Left lobe of liver (tissue), 2 donors: ENCODE results near the gene VTI1A. TPM values are rescaled to one million over a fixed set of nuclear protein-coding genes. Genes with fewer than 3 reads are reported as not detected.

Experiments
- ATAC-seq: fragments of 200-7000 bp; cut with Tn5 transposase; one replicate; pipeline ENCODE4 v1.9.1; 2020; ENCODE audit warnings: mild to moderate bottlenecking, moderate library complexity
- DNase-seq: peaks from one replicate; pipeline ENCODE4 v3.0.0-alpha.2; 2020; ENCODE audit warnings: low spot score
- total RNA-seq: library from RNA; stranded (reverse); gene quantifications from one replicate; pipeline ENCODE4 v1.2.1, GENCODE V29; 2021
- donor health status: DM: no; HTN: no; CAD: no; lungs with moderate emphysema.
- donor health status: DM: no; HTN: yes; CAD: no.

Gene VTI1A
- total RNA-seq, 1 donor from 2014 or later: 9.9 TPM

GRCh38 chr10:112502536-112502935 is 55.5 kb downstream of the VTI1A start:
- DNase-seq: no peak
- no peak for ATAC-seq

- no peak for ATAC-seq
- DNase-seq: no peak
Measured at GRCh38 chr10:112503643-112504042, 56.6 kb downstream of the VTI1A start.

- ATAC-seq: no peak
- no peak for DNase-seq
Measured at GRCh38 chr10:112507046-112507445, 60.0 kb downstream of the VTI1A start.

GRCh38 chr10:112507988-112508387 is 61.0 kb downstream of the VTI1A start:
- no peak for DNase-seq

GRCh38 chr10:112509558-112510291 is 62.7 kb downstream of the VTI1A start:
- ATAC-seq: peak; percentile 93
- no peak for DNase-seq

More at GRCh38 chr10:112507988-112508387, 61.0 kb downstream of the VTI1A start:
- no peak for ATAC-seq

GRCh38 chr10:112510384-112510783 is 63.4 kb downstream of the VTI1A start:
- ATAC-seq (no peak), DNase-seq (no peak)

GRCh38 chr10:112512294-112512693 is 65.3 kb downstream of the VTI1A start:
- ATAC-seq (no peak), DNase-seq (no peak)

GRCh38 chr10:112515126-112515525 is 68.1 kb downstream of the VTI1A start:
- no peak for DNase-seq
- ATAC-seq: no peak

- ATAC-seq: peak; percentile 54
Measured at GRCh38 chr10:112515852-112516251, 68.8 kb downstream of the VTI1A start.

GRCh38 chr10:112517451-112517862 is 70.4 kb downstream of the VTI1A start:
- ATAC-seq (no peak), DNase-seq (no peak)

More at GRCh38 chr10:112515852-112516251, 68.8 kb downstream of the VTI1A start:
- no peak for DNase-seq

GRCh38 chr10:112519133-112519761 is 72.2 kb downstream of the VTI1A start:
- ATAC-seq: no peak

GRCh38 chr10:112520914-112521313 is 73.9 kb downstream of the VTI1A start:
- no peak for DNase-seq
- no peak for ATAC-seq

More at GRCh38 chr10:112519133-112519761, 72.2 kb downstream of the VTI1A start:
- DNase-seq: no peak

- no peak for DNase-seq
- ATAC-seq: no peak
Measured at GRCh38 chr10:112524641-112525040, 77.6 kb downstream of the VTI1A start.

- DNase-seq (no peak), ATAC-seq (no peak)
Measured at GRCh38 chr10:112525200-112525599, 78.2 kb downstream of the VTI1A start.

- DNase-seq (no peak), ATAC-seq (no peak)
Measured at GRCh38 chr10:112526139-112526538, 79.1 kb downstream of the VTI1A start.

GRCh38 chr10:112526906-112527305 is 79.9 kb downstream of the VTI1A start:
- DNase-seq: no peak
- no peak for ATAC-seq

GRCh38 chr10:112528235-112528634 is 81.2 kb downstream of the VTI1A start:
- DNase-seq (no peak), ATAC-seq (no peak)

- no peak for ATAC-seq
- DNase-seq: no peak
Measured at GRCh38 chr10:112531421-112531820, 84.4 kb downstream of the VTI1A start.

- DNase-seq (no peak), ATAC-seq (no peak)
Measured at GRCh38 chr10:112532189-112532588, 85.2 kb downstream of the VTI1A start.

GRCh38 chr10:112532956-112533355 is 85.9 kb downstream of the VTI1A start:
- DNase-seq (no peak), ATAC-seq (no peak)

GRCh38 chr10:112533916-112534315 is 86.9 kb downstream of the VTI1A start:
- ATAC-seq (no peak), DNase-seq (no peak)

- no peak for DNase-seq
- ATAC-seq: peak; percentile 81
Measured at GRCh38 chr10:112535531-112535951, 88.5 kb downstream of the VTI1A start.
